Thyroid gland (tissue), 4 donors: Measurements from ENCODE around the gene HK1.

Source experiments
- POLR2A ChIP-seq, 2 donors: fragments of 450-650 bp; IDR thresholded peaks; one replicate each; pipeline ENCODE4 v1.6.1; 2017; ENCODE audit warnings: antibody characterized with exemption in 2 of 2, mild to moderate bottlenecking in 2 of 2, moderate library complexity in 1 of 2
- TF ChIP-seq, protein P1 (sequence below), 6 experiments: fragments of 200-600 bp in 3 of 6; fragments of 450-650 bp in 3 of 6; sonication (generic) in 3 of 6; IDR thresholded peaks; one replicate each; pipeline ENCODE4 v1.5.1; 2016 to 2019; ENCODE audit warnings: antibody characterized with exemption in 6 of 6, mild to moderate bottlenecking in 2 of 6, inconsistent platforms in 1 of 6, moderate library complexity in 1 of 6

DNA sequence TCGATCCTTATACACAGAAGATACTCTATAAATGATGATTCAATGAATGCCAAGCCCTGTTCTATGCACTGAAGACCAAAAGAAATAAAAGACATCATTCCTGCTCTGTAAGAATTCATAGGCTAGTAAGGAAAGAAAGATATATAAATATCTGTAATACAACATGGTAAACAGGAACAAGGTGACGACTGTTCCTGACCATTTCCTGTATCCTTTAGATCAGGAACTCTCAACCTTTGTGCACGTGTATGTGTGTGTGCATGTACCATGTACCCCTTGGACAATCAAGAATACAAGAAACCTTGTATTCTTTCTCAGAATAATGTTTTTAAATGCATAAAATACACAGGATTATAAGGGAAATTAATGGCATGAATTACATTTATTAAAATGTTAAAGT is 7.3 kb upstream of the HK1 start:
- TF ChIP-seq, protein P1, sequence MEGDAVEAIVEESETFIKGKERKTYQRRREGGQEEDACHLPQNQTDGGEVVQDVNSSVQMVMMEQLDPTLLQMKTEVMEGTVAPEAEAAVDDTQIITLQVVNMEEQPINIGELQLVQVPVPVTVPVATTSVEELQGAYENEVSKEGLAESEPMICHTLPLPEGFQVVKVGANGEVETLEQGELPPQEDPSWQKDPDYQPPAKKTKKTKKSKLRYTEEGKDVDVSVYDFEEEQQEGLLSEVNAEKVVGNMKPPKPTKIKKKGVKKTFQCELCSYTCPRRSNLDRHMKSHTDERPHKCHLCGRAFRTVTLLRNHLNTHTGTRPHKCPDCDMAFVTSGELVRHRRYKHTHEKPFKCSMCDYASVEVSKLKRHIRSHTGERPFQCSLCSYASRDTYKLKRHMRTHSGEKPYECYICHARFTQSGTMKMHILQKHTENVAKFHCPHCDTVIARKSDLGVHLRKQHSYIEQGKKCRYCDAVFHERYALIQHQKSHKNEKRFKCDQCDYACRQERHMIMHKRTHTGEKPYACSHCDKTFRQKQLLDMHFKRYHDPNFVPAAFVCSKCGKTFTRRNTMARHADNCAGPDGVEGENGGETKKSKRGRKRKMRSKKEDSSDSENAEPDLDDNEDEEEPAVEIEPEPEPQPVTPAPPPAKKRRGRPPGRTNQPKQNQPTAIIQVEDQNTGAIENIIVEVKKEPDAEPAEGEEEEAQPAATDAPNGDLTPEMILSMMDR (IDR thresholded peaks at IDR 0.05), result no peak
- no peak for TF ChIP-seq POLR2A (IDR thresholded peaks at IDR 0.05)
